DMS153 treated with DMSO at 0.1 percent for 48 hours (cell line): ENCODE data around the gene TRIM56.
"Not testable (repeated sequence)": the region's sequence is repeated elsewhere in the genome, so short reads cannot be mapped to it uniquely, and the experiment has no call there.

Experiments
- DNase-seq: peaks from one replicate; lab custom pipeline; 2025; ENCODE audit not compliant: unreplicated experiment; lab: John Stamatoyannopoulos, UW

TRIM56 gene

DNA sequence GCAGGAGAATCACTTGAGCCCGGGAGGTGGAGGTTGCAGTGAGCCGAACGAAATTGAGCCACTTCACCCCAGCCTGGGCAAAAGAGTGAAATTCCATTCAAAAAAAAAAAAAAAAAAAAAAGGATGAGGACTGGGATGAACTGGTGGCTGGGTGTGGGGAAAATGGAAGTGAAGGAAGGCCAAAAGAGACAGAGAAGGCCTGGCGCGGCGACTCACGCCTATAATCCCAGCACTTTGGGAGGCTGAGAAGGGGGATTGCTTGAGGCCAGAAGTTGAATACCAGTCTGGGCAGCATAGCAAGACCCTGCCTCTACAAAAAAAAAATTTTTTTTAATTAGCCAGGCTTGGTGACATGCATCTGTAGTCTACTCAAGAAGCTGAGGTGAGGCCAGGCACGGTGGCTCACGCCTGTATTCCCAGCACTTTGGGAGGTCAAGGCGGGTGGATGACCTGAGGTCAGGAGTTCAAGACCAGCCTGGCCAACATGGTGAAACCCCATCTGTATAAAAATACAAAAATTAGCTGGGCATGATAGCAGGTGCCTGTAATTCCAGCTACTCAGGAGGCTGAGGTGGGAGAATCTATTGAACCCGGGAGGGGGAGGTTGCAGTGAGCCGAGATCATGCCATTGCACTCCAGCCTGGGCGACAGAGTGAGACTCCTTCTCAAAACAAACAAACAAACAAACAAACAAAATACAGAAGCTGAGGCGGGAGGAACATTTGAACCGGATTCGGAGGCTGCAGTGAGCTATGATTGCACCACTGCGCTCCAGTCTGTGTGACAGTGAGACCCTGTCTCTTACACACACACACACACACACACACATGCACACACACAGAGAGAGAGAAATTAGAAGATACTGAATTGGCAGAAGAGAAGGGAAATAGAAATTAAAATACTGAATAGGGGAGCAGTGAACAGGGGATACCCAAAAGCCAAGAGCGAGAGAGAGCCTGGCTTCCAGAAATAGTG, 47.6 kb downstream of the TRIM56 start:
- DNase-seq = not testable (repeated sequence)

DNA sequence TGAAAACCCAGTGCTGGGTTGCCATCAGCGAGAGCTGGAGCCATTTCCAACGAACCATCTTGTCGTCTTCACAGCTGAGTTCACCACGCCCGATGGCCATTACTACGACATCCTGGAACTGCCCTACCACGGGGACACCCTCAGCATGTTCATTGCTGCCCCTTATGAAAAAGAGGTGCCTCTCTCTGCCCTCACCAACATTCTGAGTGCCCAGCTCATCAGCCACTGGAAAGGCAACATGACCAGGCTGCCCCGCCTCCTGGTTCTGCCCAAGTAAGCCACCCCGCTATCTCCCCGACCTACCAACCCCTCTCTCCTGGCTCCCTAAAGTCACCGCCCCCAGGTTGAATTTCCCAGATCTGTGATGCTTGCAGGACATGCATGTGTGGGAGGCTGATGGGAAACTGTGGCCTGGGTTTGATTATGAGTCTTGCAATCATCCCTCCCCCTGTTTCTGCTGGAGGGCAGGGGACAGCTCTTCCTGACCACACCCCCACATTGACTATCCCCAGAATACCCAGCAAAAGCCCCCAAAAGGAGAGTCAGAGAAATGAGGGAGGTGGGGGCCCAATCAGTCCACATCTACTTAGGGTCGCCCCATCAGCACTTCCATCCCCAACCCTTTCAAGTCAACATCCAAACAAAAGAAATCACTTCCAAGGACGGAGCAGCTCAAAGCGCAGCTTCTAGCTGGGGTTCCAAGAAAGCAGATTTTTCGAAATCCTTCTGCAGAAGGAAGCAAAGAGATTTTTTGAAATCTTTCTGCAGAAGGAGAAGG, 48.5 kb downstream of the TRIM56 start:
- DNase-seq = no peak

DNA sequence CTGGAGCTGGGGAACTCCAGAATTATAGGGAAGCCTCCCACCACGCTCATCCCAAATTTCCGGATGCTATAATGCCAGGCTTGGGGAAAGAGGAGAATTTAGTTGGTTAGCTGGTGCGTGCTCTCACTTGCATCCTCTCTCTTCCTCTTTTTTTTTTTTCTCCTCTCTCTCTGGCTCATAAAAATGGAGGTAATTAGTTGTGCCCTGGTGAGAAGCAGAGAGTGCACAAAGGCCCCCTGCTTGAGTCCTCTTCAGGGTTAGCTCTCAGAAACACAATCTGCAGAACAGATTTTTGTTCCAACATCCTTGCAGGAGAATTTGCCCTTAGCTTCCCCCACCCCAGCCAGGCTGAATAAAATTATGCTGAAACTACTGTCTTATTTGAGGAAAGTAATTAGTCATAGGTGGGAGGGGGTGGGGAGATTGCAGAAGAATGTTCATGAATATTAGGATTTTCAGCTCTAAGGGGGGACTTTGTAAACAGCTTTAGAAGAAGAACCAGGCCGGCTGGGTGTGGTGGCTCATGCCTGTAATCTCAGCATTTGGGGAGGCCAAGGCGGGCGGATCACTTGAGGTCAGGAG, 49.2 kb downstream of the TRIM56 start:
- no peak for DNase-seq

DNA sequence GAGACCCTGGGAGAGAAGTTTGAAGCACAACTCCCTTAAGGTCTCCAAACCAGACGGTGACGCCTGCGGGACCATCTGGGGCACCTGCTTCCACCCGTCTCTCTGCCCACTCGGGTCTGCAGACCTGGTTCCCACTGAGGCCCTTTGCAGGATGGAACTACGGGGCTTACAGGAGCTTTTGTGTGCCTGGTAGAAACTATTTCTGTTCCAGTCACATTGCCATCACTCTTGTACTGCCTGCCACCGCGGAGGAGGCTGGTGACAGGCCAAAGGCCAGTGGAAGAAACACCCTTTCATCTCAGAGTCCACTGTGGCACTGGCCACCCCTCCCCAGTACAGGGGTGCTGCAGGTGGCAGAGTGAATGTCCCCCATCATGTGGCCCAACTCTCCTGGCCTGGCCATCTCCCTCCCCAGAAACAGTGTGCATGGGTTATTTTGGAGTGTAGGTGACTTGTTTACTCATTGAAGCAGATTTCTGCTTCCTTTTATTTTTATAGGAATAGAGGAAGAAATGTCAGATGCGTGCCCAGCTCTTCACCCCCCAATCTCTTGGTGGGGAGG, 52.5 kb downstream of the TRIM56 start:
- no peak for DNase-seq

DNA sequence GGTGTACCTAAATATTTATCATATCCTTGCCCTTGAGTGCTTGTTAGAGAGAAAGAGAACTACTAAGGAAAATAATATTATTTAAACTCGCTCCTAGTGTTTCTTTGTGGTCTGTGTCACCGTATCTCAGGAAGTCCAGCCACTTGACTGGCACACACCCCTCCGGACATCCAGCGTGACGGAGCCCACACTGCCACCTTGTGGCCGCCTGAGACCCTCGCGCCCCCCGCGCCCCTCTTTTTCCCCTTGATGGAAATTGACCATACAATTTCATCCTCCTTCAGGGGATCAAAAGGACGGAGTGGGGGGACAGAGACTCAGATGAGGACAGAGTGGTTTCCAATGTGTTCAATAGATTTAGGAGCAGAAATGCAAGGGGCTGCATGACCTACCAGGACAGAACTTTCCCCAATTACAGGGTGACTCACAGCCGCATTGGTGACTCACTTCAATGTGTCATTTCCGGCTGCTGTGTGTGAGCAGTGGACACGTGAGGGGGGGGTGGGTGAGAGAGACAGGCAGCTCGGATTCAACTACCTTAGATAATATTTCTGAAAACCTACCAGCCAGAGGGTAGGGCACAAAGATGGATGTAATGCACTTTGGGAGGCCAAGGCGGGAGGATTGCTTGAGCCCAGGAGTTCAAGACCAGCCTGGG, 53.1 kb downstream of the TRIM56 start:
- DNase-seq = peak; percentile 62

DNA sequence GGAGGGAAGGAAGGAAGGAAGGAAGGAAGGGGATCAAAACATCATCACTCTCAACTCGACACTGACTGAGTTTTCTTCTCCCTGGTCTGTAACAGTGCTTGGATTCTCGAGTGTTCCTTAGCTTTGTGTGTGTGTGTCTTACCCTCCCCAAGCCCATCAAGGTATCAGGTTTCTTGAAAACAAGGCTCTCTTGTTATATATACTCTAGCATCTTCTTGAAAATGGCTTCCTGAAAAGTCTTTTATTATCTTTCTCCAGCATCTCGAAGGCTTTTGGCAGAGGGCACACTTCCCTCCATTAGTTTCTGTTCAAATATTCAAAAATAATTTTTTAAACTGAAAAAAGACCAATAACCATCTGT, 55.0 kb downstream of the TRIM56 start:
- DNase-seq = no peak

DNA sequence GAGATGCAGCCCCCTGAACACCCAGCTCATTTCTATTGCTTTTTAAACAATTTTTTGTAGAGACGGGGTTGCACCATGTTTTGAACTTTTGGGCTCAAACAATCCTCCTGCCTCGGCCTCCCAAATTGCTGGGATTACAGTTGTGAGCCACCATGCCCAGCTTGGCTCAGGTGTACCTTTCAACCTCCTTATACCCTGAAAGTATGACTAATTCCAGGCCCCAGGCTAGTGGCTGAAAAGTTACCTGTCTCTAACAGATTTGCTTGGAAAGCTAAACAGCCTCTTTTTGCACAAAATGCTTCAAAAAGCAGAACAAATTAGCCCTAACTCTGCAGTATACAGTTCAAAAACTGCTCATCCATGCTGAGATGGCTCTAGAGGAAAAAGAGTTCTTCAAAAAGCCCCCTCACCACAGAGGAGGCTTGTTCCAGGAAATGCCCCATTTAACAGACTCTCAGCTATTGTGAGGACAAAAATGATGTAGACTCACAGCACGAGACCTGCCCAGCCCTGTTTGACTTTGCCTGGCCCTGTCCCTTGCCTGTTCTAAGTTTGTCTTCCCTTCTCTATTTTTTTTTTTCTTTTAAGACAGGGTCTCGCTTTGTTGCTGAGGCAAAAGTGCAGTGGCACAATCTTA, 55.6 kb downstream of the TRIM56 start:
- DNase-seq = no peak
